CD4-positive, alpha-beta T cell treated with Interleukin-21 for 1 hour (primary cell): ENCODE data around the gene ACSL1.

Experiments used
- DNase-seq: peaks from one replicate; pipeline ENCODE4 v3.0.0-alpha.2; 2020

The ACSL1 gene

GRCh38 chr4:184706453-184706852 is 119.3 kb downstream of the ACSL1 start:
- DNase-seq, result no peak

DNA sequence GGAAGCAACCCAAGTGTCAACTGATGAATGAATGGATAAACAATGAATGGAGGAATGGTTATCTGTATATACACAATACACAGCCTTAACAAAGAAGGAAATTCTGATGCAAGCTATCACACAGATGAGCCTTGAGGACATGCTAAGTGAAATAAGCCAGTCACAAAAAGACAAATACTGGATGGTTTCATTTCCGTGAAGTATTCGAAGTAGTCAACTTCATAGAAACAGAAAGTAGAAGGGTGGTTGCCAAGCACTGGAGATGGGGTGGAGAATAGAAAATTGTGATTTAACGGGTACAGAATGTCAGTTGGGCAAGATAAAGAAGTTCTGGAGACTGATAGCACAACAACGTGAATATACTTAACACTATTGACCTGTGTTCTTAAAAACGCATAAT is 120.1 kb downstream of the ACSL1 start:
- DNase-seq, result peak; percentile 13
